K562 (cell line): Measurements from ENCODE around the gene GSDME. TPM values are rescaled to one million over a fixed set of nuclear protein-coding genes. Genes with fewer than 3 reads are reported as not detected.

Source experiments
- BCOR ChIP-seq: fragments of 450-650 bp; IDR thresholded peaks from 2 replicates; pipeline ENCODE4 v1.6.1; 2016
- CBX8 ChIP-seq: fragments of 200-600 bp; sonication (generic); IDR thresholded peaks from 2 replicates; pipeline ENCODE4 v1.6.1; 2012; ENCODE audit warnings: borderline replicate concordance, mixed run types, low read depth, mild to moderate bottlenecking, moderate library complexity, mixed read lengths, low read length, control low read depth, inconsistent platforms; ENCODE audit not compliant: poor library complexity, severe bottlenecking; ENCODE audit errors: extremely low read depth
- ETV5 ChIP-seq: sonication (generic); formaldehyde crosslinking; IDR thresholded peaks from 2 replicates; pipeline ENCODE4 v1.4.0; 2020; ENCODE audit warnings: low read depth, mild to moderate bottlenecking, missing genetic modification reagents
- FOXA1 ChIP-seq: fragments of 450-650 bp; IDR thresholded peaks from 2 replicates; pipeline ENCODE4 v1.6.1; 2016; ENCODE audit warnings: mild to moderate bottlenecking, borderline replicate concordance
- HDAC6 ChIP-seq: IDR thresholded peaks from 2 replicates; pipeline ENCODE4 v1.6.1; 2012; ENCODE audit warnings: low read depth, mild to moderate bottlenecking, control low read depth, inconsistent platforms, low read length, moderate library complexity
- HNRNPH1 ChIP-seq: fragments of 200-400 bp; formaldehyde crosslinking; optimal IDR thresholded peaks from 2 replicates; pipeline ENCODE3; 2017; ENCODE audit warnings: low read depth, mild to moderate bottlenecking, low read length, moderate library complexity
- TBL1XR1 ChIP-seq, 2 experiments: IDR thresholded peaks; 2 replicates each; pipeline ENCODE4 v1.6.1; 2012; ENCODE audit warnings: improper control_type of control experiment in 2 of 2, low read length in 2 of 2, mild to moderate bottlenecking in 1 of 2
- ZNF696 ChIP-seq: fragments of 250-450 bp; sonication (Bioruptor Pico); conservative IDR thresholded peaks from 2 replicates; pipeline ENCODE4 v1.4.0; 2020; ENCODE audit warnings: mild to moderate bottlenecking, moderate library complexity
- ZNF75A ChIP-seq: fragments of 450-650 bp; formaldehyde crosslinking; IDR thresholded peaks from 2 replicates; pipeline ENCODE4 v1.4.0; 2020; ENCODE audit warnings: mild to moderate bottlenecking
- polyA plus RNA-seq, 8 experiments: library from polyadenylated mRNA; depleted of rRNA in 4 of 8; stranded (reverse) in 5 of 8; unstranded in 3 of 8; fragments of >200 nt; fragmentation: Nextera tagmentation in 2 of 8; fragmentation: Illumina TruSeq in 1 of 8; extraction: Ambion mirVana in 2 of 8; extraction: Trizol in 1 of 8; gene quantifications; 2 replicates each; pipeline versions ENCODE4 v1.2.1 to v1.2.3, GENCODE V29; 2011 to 2014; ENCODE audit warnings: inconsistent platforms in 1 of 8, missing spikeins in 1 of 8
- total RNA-seq, 7 experiments: library from RNA; depleted of rRNA in 6 of 7; stranded (reverse); fragments of >200 nt in 6 of 7; fragmentation: Illumina TruSeq in 2 of 7; extraction: Trizol in 2 of 7; gene quantifications; 2 replicates each; pipeline versions ENCODE4 v1.2.1 to v1.2.3, GENCODE V29; 2011 to 2021; ENCODE audit warnings: low replicate concordance in 1 of 7
- TF ChIP-seq, protein P1 (sequence below): sonication (generic); formaldehyde crosslinking; IDR thresholded peaks from 2 replicates; pipeline ENCODE4 v1.8.0; 2022; ENCODE audit warnings: mild to moderate bottlenecking, missing genetic modification reagents, borderline replicate concordance
- TF ChIP-seq, protein P2 (sequence below): fragments of 250-450 bp; sonication (Bioruptor Pico); IDR thresholded peaks from 2 replicates; pipeline ENCODE4 v1.4.0; 2020; ENCODE audit warnings: borderline replicate concordance
- TF ChIP-seq, protein P3 (sequence below), 3 experiments: fragments of 200-800 bp in 1 of 3; fragments of 250-450 bp in 1 of 3; fragments of 450-650 bp in 1 of 3; sonication (Bioruptor Pico) in 1 of 3; sonication (Bioruptor generic) in 1 of 3; formaldehyde crosslinking in 1 of 3; IDR thresholded peaks; 2 replicates each; pipeline versions ENCODE4 v1.6.1 to v1.8.0; 2016 to 2022; ENCODE audit warnings: mild to moderate bottlenecking in 2 of 3, missing genetic modification characterization in 2 of 3, missing compliant biosample characterization in 1 of 3, moderate library complexity in 1 of 3
- TF ChIP-seq, protein P4 (sequence below): fragments of 450-650 bp; IDR thresholded peaks from 2 replicates; pipeline ENCODE4 v1.6.1; 2018; ENCODE audit warnings: mild to moderate bottlenecking, low read depth; ENCODE audit not compliant: partially characterized antibody
- TF ChIP-seq, protein P5 (sequence below): fragments of 250-450 bp; sonication (Bioruptor Pico); IDR thresholded peaks from 2 replicates; pipeline ENCODE4 v1.8.0; 2022; ENCODE audit warnings: moderate library complexity, mild to moderate bottlenecking, inconsistent platforms

GSDME gene
- total and polyA plus RNA-seq, 9 of the 15 experiments (the other 6 are each of a cell fraction or from before 2014, with no cell fraction given) = 0.37 to 1.9 (median 0.62) TPM

DNA sequence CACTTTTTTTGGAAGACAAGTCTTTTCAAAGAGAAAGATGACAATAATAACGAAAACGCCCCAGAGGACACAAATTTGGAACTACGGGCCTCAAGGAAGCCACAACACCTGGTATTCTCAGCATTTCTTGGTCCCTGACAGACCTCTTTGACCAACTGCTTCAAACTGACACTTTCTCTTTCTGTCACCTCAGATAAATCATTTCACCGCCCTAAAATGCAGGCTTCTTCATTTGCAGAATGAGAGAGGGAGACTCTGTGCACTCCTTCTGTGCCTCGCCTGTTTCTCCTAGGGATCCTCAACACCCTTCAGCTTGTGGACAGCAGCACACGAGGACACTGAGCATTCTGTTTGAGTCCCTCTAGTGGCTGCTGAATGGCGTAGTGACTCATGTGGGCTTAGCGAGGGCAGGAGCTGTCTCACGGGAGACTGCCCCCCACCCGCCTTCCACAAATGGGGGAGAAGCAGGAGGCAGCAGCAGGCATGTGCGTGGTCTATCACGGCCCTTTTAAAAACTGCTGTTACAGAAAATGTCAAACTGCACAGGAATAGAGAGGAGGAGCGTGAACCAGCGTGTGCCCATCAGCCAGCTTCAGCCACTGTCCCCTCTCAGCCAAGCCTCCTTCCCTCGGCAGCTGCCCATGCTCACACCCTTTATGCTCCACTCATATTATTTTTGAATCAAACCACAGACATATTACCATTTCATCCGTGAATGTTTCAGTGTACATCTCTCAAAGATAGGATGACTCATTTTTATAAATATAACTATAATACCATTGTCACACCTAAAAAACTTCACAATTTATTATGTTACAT, 41.4 kb downstream of the GSDME start (continued):
- TF ChIP-seq, protein P1, sequence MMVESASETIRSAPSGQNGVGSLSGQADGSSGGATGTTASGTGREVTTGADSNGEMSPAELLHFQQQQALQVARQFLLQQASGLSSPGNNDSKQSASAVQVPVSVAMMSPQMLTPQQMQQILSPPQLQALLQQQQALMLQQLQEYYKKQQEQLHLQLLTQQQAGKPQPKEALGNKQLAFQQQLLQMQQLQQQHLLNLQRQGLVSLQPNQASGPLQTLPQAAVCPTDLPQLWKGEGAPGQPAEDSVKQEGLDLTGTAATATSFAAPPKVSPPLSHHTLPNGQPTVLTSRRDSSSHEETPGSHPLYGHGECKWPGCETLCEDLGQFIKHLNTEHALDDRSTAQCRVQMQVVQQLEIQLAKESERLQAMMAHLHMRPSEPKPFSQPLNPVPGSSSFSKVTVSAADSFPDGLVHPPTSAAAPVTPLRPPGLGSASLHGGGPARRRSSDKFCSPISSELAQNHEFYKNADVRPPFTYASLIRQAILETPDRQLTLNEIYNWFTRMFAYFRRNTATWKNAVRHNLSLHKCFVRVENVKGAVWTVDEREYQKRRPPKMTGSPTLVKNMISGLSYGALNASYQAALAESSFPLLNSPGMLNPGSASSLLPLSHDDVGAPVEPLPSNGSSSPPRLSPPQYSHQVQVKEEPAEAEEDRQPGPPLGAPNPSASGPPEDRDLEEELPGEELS = no peak
- TF ChIP-seq HNRNPH1 (no peak), ETV5 (CRISPR knock-in tag) (no peak), HDAC6 (no peak), ZNF75A (CRISPR knock-in tag) (no peak), ZNF696 (CRISPR knock-in tag) (no peak), BCOR (no peak), TBL1XR1 (IDR thresholded peaks at IDR 0.05; ENCODE audit: low read length in 2 of 2) (no peak), CBX8 (no peak), FOXA1 (no peak)
- TF ChIP-seq, protein P2, sequence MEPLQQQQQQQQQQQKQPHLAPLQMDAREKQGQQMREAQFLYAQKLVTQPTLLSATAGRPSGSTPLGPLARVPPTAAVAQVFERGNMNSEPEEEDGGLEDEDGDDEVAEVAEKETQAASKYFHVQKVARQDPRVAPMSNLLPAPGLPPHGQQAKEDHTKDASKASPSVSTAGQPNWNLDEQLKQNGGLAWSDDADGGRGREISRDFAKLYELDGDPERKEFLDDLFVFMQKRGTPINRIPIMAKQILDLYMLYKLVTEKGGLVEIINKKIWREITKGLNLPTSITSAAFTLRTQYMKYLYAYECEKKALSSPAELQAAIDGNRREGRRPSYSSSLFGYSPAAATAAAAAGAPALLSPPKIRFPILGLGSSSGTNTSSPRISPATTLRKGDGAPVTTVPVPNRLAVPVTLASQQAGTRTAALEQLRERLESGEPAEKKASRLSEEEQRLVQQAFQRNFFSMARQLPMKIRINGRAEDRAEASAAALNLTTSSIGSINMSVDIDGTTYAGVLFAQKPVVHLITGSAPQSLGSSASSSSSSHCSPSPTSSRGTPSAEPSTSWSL (CRISPR knock-in tag) = no peak
- TF ChIP-seq, protein P3, sequence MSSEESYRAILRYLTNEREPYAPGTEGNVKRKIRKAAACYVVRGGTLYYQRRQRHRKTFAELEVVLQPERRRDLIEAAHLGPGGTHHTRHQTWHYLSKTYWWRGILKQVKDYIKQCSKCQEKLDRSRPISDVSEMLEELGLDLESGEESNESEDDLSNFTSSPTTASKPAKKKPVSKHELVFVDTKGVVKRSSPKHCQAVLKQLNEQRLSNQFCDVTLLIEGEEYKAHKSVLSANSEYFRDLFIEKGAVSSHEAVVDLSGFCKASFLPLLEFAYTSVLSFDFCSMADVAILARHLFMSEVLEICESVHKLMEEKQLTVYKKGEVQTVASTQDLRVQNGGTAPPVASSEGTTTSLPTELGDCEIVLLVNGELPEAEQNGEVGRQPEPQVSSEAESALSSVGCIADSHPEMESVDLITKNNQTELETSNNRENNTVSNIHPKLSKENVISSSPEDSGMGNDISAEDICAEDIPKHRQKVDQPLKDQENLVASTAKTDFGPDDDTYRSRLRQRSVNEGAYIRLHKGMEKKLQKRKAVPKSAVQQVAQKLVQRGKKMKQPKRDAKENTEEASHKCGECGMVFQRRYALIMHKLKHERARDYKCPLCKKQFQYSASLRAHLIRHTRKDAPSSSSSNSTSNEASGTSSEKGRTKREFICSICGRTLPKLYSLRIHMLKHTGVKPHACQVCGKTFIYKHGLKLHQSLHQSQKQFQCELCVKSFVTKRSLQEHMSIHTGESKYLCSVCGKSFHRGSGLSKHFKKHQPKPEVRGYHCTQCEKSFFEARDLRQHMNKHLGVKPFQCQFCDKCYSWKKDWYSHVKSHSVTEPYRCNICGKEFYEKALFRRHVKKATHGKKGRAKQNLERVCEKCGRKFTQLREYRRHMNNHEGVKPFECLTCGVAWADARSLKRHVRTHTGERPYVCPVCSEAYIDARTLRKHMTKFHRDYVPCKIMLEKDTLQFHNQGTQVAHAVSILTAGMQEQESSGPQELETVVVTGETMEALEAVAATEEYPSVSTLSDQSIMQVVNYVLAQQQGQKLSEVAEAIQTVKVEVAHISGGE (CRISPR knock-in tag; IDR thresholded peaks at IDR 0.05) = no peak
- TF ChIP-seq, protein P4, sequence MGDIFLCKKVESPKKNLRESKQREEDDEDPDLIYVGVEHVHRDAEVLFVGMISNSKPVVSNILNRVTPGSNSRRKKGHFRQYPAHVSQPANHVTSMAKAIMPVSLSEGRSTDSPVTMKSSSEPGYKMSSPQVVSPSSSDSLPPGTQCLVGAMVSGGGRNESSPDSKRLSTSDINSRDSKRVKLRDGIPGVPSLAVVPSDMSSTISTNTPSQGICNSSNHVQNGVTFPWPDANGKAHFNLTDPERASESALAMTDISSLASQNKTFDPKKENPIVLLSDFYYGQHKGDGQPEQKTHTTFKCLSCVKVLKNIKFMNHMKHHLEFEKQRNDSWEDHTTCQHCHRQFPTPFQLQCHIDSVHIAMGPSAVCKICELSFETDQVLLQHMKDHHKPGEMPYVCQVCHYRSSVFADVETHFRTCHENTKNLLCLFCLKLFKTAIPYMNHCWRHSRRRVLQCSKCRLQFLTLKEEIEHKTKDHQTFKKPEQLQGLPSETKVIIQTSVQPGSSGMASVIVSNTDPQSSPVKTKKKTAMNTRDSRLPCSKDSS = no peak
- TF ChIP-seq, protein P5, sequence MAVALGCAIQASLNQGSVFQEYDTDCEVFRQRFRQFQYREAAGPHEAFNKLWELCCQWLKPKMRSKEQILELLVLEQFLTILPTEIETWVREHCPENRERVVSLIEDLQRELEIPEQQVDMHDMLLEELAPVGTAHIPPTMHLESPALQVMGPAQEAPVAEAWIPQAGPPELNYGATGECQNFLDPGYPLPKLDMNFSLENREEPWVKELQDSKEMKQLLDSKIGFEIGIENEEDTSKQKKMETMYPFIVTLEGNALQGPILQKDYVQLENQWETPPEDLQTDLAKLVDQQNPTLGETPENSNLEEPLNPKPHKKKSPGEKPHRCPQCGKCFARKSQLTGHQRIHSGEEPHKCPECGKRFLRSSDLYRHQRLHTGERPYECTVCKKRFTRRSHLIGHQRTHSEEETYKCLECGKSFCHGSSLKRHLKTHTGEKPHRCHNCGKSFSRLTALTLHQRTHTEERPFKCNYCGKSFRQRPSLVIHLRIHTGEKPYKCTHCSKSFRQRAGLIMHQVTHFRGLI (CRISPR knock-in tag) = no peak
